HG02973 (cell line): ENCODE data around the gene SHISA2.

Source experiments
- ATAC-seq: cut with Tn5 transposase; IDR thresholded peaks from one replicate; pipeline ENCODE4 v1.9.1; 2021; ENCODE audit warnings: moderate library complexity; ENCODE audit not compliant: unreplicated experiment

Gene SHISA2

GRCh38 chr13:26019881-26020870 lies 31.6 kb downstream of the SHISA2 start:
- ATAC-seq = no peak

GRCh38 chr13:26019251-26019650 lies 32.6 kb downstream of the SHISA2 start:
- no peak for ATAC-seq

DNA sequence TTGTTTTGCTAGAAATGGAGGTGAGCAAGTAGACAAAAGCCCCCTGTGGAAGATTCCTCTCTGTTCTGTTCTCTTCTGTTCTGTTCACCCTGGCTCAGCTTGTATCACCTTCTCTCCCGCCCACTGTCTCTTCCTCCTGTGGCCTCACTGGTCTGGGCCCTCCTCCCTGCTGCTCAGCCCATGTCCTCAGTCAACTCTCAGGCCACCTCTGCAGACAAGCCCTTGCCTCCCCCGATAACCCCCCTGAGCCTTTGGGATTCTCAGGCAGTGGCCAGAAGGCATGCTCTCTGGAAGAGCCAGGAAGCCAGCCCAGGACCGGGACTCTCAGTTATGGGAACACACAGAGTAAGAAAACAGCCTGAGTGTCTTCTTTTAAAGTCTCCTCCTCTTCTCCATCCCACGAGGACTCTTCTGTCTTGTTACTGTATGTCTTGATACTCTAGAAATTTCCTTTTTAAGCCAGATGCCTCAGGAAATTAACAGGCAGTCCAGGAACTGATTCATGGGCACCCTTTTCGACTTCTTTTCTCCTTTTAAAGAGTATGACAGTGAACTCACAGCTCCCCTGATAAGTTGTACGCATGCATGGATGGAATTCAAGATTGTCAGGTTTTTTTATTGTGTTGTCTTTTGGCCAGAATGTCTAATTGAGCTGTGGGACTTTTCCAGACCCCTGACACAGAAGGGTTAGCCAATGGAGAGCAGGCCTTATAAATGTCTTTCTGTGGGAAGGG lies 33.7 kb downstream of the SHISA2 start:
- ATAC-seq = no peak

DNA sequence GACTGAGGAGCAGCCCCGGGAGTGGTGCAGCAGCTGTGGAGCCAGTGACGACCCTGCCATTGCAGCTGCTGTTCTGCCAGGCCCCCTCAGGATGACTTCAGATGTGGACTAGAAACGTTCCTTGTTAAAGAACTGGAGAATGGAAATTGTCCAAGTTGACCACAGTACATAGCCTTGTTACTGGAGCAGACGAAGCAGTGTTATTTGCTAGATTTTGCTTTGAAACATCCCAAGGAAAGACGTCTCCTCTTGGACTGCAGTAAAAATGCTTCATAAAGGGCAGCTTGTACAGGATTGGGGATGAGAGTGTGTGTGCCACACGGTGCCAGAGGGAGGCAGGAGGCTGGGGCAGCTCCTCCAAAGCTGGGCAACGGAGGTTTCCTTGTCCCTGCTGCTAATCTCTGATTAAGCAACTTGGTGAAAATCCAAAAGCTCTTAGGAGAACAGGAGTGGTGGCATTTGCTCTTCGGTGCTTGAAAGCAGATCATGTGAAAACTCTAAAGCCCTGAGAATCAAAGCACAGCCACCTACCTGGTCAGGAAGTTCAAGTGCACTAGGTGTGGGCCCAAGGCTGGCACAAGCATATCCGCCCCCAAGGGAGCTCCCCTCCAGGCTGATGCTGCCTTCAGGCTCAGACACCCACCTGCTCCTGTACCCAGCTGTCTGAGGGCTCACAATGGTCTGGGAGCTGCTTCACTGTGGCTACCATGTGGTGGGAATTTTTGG lies 34.5 kb downstream of the SHISA2 start:
- ATAC-seq = no peak

- ATAC-seq = no peak
Measured at GRCh38 chr13:26016189-26016588, 35.6 kb downstream of the SHISA2 start.

DNA sequence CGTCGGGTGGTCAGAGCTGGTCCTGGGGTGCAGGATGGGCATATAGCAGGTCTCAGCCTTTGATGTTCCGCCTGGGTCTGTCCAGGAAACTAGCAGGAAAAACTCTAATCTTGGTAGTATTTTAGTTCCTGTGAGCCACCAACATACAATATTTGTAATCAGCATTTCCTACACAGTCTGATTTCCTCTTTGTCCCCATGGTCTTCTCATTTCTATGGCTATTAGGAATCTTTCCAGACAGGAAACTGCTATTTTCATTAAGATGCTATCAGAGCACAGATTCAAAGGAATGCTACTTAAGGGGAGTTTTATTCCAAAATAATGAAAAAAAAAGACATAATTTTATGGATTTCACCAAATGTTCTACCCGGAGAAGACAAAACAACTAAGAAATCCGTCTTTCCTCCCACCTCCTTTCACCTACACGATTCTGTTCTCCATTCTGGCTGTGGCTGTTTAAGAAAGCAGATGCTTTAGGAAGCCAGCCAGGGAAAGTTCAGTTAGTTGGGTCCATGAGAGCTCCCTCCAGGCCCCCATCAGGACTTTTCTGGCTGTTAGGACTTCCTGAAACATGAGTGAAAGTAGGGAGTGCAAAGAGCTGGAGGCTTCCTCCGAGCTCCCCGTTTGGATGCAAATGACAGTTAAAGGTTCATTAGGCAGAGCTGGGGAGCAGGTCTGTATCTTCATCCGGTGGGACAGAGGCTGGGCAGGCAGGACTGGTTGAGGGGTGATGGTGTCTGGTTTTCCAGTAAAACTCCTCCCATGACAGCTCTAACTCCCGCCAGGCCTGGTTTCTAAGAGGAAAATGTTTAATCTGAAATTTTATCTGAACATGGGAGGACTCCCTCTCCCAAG lies 36.3 kb downstream of the SHISA2 start:
- no peak for ATAC-seq

- ATAC-seq = no peak
Measured at GRCh38 chr13:26012995-26013394, 38.8 kb downstream of the SHISA2 start.

DNA sequence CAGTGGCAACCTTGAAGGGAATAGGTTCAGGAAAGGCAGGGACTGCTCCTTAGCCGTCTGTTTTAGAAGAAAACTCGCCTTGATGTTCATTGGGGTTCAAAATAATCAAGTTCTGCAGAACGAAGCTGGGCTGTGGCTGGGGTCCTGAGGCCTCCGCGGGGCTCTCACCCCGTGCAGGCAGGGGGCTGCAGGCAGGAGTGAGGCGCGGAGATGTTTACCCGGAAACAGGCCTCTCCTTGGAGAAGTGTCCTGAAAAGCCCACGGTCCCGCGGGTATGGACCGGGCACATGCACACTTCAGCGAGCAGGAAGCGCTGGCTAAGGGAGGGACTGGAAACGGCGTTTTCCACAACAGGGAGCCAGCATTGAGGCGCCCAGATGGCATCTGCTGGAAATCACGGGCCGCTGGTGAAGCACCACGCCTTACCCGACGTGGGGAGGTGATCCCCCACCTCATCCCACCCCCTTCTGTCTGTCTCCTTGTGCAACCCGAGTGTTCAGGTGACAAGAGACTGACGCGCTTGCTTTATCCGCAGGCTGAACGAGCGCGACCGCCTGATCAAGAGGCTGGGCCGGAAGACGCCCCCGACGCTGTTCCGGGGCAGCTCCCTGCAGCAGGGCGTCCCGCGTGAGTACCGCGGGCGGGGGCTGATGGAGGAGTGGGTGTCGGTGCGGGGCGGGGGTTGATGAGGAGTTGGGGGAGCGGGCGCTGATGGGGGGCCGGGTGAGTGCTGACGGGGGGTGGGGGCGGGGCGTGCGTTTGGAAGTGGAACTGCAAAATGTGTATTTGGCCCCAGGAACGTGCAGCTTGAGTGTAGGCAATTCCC lies 39.6 kb downstream of the SHISA2 start:
- ATAC-seq = no peak

DNA sequence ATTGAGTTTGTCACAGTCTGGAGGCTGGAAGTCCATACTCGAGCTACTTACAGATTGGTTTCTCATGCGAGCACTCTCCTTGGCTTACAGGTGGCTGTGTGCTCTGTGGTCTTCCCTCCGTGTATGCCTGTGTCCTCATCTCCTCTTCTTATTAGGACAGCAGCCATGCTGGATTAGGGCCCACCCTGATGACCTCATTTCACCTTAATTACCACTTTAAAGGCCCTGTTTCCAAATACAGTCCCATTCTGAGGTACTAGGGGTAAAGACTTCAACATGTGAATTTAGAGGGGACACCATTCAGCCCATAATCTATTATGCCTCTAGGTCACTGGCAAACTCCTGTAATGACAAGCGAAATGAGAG lies 40.6 kb downstream of the SHISA2 start:
- ATAC-seq = no peak

- ATAC-seq = no peak
Measured at GRCh38 chr13:26010487-26011207, 41.2 kb downstream of the SHISA2 start.

GRCh38 chr13:26007261-26008125 lies 44.3 kb downstream of the SHISA2 start:
- no peak for ATAC-seq
